C1 segment of cervical spinal cord (tissue), 14 donors: ENCODE data around the gene SLC35C1.

ENCODE experiments used
- DNase-seq, 14 donors: peaks; one replicate each; lab custom pipeline; 2025; lab: John Stamatoyannopoulos, UW

The SLC35C1 gene

DNA sequence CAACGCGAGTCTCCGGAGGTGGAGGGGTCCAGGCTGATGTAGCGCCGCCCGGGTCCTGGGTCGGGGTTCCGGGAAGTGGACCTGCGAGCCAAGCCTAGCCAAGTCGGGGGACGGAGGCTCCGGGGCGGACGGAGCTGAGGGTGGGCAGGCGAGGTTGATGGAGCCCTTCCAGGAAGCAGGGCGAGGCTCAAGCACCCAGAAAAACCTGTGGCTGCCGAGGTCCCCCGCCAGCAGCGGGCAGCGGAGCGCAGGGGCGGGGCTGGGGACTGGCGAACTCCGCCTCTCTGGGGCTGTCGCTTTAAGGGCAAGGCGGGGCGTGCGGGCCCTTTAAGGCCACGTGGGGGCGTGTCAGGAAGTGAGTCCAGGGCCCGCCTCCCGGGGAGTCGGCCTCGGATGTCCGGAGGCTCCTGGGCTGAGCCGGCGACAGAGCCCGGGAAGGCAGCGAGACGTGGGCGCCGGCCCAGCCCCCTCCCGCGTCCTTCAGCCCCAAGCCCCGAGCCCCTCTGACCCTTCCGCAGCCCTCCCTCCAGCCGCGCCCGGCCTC, at the start of gene SLC35C1:
SLC35C1 (plus strand) TSS at position 389 of the 544 bp plus-strand sequence. CDS start 653 bp downstream, outside the sequence.
- DNase-seq = peak; percentile 35 to 94 (median 88)

DNA sequence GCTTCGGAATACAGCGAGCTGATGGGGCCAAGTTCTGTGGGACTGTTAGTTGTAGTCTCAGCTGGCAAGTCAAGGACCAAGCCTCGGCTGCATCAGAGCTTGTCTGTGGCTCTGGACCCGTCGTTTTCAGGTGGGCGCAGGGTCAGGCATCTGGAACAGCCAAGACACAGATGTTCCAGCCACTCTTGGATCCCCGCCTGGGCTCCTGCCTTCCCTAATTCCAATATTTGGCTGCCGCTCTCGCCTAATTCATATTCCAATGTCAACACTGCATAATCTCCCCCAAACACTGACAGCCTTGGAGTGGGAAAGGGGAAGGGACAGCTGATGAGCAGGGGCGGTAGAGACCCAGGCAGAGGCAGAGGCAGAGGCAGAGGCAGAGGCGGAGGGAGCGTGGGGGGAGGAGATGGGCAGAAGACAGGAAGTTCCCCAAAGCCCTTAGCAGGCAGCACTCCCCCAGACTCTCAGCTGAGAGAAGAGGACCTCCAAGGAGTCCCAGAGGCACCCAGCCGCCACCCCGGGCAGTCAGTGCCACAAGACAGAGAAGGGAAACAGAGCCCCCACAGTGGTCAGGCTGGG, 49.6 kb upstream of the SLC35C1 start:
- no peak for DNase-seq

DNA sequence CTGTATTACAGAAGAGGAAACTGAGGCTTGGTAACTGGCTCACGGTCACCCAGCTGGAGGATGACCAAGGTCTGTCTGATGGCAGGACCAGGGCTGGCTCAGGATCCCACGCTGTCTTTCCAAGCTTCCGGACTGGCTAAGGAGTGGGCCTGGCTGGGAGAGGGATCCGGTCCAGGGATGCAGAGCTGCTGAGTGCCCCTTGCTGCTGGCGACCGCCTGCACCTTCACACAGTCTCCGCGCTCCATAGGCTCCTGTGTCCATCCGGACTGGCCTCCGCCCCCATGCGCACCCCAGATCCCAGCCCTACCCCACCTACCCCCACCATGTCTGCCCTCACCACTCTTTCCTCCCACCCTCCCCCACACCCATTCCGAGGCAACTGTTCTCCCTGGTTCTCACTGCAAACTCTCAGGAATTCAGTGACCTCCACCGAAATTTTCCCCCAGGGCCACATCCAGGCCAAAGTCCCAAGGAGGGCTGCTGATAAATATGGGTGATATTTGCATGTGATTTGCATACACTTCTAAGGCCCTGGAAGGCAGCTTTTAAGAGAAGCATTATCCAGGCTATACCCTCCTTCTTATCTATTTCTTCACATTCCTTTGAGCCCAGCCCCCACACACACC, 48.5 kb upstream of the SLC35C1 start:
- DNase-seq = no peak

DNA sequence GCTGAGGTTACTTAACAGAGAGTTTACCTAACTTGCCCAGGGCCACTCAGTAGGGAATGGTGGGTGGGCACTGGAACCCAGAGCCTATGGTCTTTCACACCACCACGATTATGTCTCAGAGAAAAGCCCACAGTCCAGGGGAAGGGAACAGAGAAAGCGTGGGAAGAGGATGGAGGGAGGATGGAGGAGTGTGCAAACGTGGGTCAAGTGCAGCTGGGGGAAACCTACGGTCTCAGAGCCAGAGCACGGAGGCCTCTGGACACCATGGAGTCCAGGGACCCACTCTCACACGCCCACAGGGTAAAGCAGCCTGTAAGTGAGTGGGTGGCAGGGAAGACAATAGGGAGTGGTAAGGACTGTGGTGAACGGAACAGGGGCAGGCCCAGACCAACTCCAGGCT, 47.3 kb upstream of the SLC35C1 start:
- no peak for DNase-seq

DNA sequence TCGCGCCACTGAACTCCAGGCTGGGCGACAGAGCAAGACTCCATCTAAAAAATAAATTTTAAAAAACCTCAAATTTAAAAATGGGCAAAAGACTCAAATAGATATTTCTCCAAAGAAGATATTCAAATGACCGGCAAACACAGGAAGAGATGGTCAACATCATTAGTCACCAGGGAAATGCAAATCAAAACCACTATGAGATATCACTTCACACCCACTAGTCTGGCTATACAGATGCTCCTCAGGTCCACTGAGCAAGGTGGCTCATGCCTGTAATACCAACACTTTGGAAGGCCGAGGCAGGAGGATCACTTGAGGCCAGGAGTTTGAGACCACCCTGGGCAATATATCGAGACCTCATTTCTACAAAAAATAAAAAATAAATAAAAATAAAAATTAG, 43.3 kb upstream of the SLC35C1 start:
- DNase-seq = no peak

DNA sequence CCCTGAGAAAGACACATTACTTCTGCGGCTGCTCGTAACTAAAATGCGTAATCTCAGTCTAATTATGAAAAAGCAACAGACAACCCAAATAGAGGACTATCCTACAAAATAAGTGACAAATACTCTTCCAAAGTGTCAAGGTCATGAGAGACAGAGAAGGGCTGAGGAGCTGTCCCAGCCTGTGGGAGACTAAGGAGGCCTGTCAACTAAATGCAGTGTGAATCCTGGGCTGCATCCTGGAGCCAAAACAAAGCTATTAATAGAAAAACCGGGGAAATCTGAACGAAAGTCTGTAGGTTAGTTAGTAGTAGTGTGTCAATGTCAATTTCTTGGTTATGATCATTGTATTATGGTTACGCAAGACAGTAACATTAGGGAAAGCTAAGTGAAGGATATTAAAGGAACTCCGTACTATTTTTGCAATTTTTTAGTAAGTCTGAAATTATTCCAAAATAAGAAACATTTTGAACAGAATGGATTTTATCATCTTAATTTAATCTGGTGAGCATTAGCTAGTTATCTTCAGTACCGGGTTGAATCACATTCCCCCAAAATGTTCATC, 39.8 kb upstream of the SLC35C1 start:
- no peak for DNase-seq

DNA sequence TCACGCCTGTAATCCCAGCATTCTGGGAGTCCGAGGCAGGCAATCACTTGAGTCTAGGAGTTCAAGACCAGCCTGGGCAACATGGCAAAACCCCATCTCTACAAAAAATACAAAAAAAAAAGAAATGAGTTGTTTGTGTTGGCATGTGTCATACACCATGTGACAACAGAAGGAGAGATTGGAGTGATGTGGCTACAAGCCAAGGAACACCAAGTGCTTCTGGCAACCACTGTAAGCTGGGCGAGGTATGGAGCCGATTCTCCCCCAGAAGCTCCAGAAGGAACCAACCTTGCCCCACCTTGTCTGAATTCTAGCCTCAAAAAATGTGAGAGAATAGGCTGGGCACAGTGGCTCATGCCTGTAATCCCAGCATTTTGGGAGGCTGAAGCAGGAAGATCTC, 39.1 kb upstream of the SLC35C1 start:
- DNase-seq = no peak

DNA sequence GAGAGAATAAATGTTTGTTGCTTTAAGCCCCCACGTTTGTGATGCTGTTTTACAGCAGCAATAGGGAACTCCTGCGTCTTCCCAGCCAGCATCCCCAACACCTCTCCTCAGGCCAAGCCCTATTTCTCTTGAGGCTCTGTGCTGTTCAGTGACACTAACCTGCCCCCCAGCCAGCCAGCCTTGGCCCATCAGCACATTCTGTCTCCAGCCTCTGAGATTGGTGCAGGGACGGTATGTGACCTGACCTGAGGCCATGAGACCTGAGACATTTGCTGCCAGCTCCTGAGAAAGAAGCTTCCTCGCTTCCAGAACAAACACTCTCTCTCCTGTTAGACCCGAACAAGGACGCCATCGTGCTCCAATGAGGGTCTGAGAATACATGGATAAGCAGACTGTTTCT, 38.5 kb upstream of the SLC35C1 start:
- no peak for DNase-seq

DNA sequence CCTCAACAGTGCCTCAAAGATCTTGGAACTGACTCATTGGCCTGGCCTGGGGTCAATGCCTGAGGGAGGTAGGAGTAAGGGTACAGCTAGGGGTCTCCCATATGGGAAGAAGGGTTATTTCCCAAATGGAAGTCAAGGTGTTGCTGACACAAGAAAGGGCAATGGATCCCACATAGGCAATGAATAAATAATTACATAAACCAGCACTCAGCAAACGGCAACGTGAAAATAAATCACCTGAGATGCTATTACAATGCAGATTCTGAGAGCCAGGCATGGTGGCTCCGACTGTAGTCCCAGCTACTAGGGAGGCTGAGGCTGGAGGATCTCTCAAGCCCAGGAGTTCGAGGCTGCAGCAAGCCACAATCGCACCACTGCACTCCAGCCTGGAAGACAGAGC, 36.5 kb upstream of the SLC35C1 start:
- no peak for DNase-seq

DNA sequence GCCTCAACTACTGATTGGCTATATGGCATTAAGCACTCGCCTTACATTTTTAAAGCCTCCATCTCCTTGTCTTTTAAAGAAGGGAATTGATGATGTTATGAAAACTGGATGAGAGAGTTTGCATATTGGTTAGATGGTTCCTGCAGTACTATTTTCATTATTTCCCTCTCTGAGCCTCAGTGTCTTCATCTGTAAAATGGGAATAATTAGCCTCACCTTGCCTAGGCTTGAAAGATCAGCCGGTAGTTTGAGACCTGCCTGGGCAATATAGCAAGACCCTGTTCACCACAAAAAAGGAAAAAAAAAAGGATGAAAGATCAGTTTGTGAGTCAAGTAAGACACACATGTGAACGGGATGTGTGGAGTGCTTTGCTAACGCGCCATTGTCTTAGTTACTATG, 35.0 kb upstream of the SLC35C1 start:
- DNase-seq = no peak

DNA sequence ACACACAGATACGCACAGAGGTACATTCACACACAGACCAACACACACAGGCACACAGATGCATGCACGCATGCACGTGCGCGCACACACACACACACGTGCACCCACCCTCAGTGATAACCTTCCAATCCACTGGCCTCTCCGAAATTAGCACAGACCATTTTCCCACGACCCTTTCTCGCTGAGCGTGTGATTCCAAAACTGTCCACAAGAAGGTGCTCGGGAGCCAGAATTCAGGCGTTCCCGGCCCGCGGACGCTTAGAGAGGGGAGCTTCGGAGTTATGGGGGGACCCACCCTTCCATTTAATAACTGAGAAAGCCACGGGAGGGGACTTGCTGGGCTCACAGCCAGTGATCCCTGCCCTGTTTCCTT, 33.8 kb upstream of the SLC35C1 start:
- peak in 11 of 14 donors; percentile 35 to 83 (median 67) for DNase-seq

DNA sequence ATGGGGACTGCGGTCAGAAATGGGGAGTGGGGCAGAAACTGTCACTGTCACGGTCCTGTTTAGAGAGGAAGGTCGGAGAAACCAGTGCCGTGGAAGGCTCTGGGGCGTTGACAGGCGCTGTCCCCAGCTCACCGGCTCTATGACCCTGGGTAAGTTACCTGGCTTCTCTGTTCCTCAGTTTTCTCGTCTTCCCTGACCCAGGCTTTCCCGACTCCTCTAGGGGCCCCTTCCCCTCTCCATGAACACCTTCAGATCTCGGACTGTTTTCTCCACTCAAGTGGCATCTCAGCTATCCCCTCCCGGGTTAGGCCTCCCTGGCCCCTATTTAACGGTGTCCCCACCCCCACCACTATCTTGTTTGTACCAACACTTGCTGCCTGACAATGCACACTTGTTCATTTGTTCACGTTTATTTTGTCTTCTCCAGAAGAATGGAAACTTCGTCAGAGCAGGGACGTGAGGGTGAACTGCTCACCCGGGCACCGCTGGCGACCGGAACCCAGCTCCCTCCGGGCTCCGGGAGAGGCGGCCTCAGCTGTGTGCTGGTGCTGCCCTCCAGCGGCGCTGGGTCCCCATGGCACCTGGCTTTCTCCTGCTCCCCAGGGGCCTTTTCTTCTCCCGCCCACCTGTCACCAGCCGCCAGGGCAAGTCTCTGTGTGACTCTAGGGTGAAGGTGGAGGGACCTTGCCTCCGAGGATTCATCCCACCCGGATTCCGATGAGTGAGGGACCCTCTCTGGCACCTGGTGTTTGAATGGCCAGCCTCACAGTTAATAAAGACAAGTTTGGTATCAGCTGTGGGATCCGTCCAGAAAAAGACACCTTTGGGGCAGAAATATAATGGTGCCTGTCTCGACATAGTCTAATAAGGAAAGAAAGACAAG, 33.1 kb upstream of the SLC35C1 start:
- peak; percentile 26 to 84 (median 70) for DNase-seq

DNA sequence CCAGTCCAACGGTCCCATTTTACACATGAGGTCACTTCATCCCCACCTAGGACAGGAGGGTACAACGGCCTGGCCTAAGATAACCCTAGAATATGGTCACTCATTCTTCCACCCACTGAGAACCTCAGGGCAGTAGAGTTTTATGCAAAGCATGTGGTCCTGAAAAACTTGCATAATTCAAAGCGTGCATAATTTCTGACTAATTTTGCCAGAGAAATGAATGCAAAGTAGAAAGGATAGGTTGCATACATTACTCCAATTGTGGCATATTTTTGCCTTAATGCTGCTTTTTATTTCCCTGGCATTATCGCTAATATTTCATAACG, 32.5 kb upstream of the SLC35C1 start:
- DNase-seq = no peak

DNA sequence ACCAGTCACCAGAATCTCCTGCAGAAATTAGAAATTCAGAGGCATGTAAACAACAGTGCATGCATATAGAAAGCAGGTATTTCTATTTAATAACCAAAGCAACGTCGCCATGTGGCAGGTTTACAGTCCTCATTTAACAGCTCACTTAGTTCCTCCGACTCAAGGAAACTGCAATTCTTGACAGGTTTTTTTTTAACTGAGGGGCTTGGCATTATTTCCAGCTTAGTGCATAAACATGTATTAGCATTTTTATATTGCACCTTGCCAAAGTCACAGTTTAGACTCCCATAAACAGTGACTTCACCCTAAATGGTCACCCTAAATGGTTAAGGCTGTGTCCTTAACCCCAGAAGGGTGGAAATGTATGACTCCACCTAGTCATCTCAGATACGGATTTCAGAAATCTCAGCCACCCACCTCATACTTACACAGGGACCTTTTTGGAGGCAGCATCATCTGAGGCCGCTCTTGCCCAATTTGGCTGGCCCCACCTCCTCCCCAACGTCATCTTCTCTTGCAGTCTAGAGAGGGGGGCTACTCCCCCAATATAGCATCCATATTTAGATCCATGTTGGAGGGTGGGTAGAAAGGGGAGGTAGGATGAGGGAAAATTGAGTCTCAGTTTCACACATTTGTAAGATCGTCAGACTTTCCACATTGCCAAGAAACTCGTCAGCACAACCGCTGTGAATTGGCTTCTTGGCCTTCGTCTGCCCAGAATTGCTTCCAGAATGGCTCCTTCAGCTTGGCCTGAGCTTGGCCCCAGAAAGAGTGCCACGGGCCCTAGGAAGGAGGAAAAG, 31.8 kb upstream of the SLC35C1 start:
- peak in 1 of 14 donors; percentile 12 for DNase-seq

DNA sequence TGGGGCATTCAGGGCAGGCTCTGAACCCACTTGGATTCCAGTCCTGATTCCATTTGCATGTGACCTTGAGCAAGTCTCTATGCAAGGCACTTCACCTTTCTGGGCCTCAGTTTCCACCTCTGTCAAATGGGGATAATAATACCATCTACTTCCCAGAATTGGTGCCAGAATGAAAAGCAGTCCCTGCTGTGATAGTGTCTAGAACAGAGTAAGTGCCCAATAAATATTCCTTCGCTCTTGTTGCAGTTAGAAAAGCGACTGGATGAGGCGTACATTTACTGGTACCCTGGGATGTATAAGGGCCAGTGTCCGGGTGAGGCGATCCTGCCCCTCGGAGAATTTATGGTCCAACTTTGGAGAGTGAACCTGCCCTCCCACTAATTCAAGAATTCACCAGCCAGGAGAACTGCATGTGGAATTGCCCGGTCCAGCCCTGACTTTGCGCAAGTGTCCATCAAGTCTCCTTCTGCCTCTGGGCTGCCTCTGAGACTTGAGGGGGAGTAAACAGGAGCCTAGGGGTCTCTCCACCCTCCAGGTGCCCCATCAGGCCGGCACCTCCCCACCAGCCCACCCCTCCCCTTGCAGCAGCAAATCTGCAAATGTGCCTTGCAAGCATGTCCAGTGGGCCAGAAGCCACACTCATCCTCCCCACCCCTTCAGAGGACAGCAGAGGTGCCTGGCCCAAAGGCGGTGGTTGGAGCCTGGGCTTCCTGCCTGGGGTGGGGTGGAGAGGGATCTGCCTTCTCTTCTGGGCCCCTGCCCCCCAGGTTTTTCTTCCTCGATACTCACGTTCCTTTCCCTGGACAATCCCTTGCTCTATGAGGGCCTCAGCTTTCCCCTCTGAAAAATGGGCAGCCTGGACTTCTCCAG, 30.9 kb upstream of the SLC35C1 start:
- no peak for DNase-seq

DNA sequence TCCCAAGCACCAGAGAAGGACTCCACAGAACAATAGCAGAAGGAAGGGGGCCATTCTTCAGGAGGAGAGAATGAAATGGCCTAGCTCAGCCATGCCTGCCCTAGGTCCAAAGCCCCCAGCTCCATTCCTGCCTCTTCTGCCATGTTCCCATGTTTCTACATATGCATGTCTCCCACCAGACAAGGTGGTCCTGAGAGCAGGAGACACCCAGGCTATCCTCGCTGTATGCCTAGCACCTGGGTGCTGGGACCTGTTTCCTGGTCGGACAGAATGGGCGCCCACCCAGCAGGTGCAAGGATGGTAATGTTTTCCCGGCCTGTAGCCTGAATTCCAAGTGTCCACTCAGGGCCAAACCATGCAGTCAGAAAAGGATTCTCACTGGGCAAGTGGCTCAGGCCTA, 30.2 kb upstream of the SLC35C1 start:
- no peak for DNase-seq

DNA sequence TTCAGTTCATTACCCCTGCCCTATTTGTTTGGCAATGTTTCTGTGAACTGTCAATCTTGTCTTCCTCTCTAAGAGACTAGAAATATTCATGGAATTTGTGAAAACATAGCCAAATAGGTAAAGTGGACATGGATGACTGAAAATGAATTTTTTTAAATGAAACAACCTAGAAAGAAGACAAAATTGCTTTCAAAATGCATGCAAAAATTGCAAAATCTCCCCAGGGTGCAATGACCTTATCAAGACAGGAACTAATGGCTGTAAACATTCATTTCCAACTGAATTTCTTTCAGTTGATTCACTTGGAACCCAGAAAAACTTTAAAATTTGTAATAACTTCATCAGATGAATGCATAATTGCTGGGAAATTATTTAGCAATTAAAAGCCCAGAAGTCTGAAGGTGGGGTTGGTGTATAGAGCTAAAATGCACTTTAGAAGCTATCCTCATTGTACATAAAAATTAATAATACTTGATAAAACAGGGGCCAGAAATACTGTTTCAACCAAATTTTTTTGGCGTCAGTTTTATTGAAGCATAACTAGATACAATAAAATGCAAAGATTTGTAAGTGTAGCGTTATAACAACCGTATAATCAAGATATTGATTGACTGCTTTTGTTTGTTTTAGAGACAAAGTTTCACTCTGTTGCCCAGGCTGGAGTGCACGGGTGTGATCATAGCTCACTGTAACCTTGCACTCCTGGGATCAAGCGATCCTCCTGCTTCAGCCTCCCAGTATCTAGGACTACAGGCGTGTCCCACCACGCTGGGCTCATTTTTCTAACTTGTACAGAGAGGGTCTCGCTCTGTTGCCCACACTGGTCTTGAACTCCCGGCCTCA, 27.6 kb upstream of the SLC35C1 start:
- no peak for DNase-seq

DNA sequence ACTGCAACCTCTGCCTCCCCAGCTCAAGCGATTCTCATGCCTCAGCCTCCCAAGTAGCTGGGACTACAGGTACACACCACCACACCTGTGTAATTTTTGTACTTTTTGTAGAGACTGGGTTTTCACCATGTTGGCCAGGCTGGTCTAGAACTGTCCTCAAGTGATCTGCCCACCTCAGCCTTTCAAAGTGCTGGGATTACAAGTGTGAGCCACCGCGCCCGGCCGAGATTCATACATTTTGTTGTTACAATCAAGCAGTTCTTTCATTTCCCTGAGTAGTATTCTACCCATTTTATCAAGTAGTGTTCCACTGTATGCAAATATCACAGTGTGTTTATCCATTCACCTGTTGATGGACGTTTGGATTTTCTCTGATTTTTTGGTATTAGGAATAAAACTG, 26.6 kb upstream of the SLC35C1 start:
- DNase-seq = no peak

DNA sequence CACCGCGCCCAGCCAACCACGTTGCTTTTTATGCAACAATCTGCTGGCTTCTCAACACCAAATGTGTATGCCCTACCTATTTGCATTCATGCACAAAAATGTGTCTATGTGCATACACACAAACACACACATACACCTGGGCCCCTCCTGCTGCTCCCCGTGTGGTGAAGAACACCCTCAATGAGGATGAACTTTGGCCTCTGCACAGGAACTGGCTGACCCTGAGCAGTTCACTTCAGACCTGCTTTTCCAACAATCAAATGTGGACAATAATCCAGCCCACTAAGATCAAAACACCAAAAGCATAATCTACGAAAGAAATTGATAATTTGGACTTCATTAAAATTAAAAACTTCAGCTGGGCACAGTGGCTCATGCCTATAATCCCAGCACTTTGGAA, 25.3 kb upstream of the SLC35C1 start:
- no peak for DNase-seq

DNA sequence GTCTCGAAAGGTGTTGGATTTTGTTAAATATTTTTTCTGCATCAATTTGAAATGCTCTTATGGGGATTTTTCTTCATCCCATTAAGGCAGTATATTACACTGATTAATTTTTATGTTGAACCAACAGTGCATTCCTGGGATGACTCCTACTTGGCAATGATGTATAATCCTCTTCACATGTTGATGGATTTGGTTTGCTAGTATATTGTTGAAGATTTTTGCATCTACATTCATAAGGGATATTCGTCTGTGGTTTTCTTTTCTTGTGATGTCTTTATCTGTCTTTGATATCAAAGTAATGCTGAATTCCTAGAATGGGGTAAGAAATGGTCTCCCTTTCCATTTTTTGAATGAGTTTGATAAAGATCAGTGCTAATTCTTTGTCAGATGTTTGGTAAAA, 18.7 kb upstream of the SLC35C1 start:
- DNase-seq = no peak
